HepG2 (cell line): ENCODE results near the gene FN1. TPM values are rescaled to one million over a fixed set of nuclear protein-coding genes. Genes with fewer than 3 reads are reported as not detected.

Source experiments
- CENPX ChIP-seq: sonication (generic); formaldehyde crosslinking; IDR thresholded peaks from 2 replicates; pipeline ENCODE4 v1.9.0; 2021; ENCODE audit warnings: mild to moderate bottlenecking, missing genetic modification reagents, moderate library complexity
- CREB3 ChIP-seq: sonication (generic); formaldehyde crosslinking; IDR thresholded peaks from 2 replicates; pipeline ENCODE4 v1.5.0; 2020; ENCODE audit warnings: missing genetic modification reagents
- FOXC1 ChIP-seq: sonication (generic); formaldehyde crosslinking; IDR thresholded peaks from 2 replicates; pipeline ENCODE4 v1.8.0; 2022; ENCODE audit warnings: mild to moderate bottlenecking, missing genetic modification reagents, borderline replicate concordance
- GATAD2A ChIP-seq: IDR thresholded peaks from 2 replicates; pipeline ENCODE4 v1.6.1; 2016
- GPBP1L1 ChIP-seq: sonication (generic); formaldehyde crosslinking; IDR thresholded peaks from 2 replicates; pipeline ENCODE4 v1.5.0; 2020; ENCODE audit warnings: mild to moderate bottlenecking, missing genetic modification reagents
- HMGA1 ChIP-seq: sonication (generic); formaldehyde crosslinking; conservative IDR thresholded peaks from 2 replicates; pipeline ENCODE4 v1.4.0; 2020; ENCODE audit warnings: missing genetic modification reagents
- HOXA9 ChIP-seq: sonication (generic); formaldehyde crosslinking; IDR thresholded peaks from 2 replicates; pipeline ENCODE4 v1.8.1; 2022; ENCODE audit warnings: missing genetic modification reagents, mild to moderate bottlenecking, moderate library complexity, borderline replicate concordance
- MAFK ChIP-seq, 2 experiments: IDR thresholded peaks in 1 of 2; conservative IDR thresholded peaks in 1 of 2; 2 replicates each; pipeline ENCODE4 v1.6.1; 2011; ENCODE audit warnings: improper control_type of control experiment in 2 of 2, low read length in 2 of 2
- PAF1 ChIP-seq: IDR thresholded peaks from 2 replicates; pipeline ENCODE4 v1.6.1; 2016; ENCODE audit warnings: missing genetic modification reagents, missing compliant biosample characterization
- POLR2A ChIP-seq, 2 experiments: IDR thresholded peaks; 2 replicates each; pipeline ENCODE4 v1.6.1; 2011; ENCODE audit warnings: low read depth in 2 of 2, low read length in 2 of 2, mild to moderate bottlenecking in 1 of 2, moderate library complexity in 1 of 2; ENCODE audit not compliant: insufficient read depth in 1 of 2
- POLR2G ChIP-seq: fragments of 200-400 bp; formaldehyde crosslinking; IDR thresholded peaks from 2 replicates; pipeline ENCODE4 v1.6.1; 2018; ENCODE audit warnings: mild to moderate bottlenecking, low read depth, low read length, moderate library complexity
- RFXAP ChIP-seq: sonication (generic); formaldehyde crosslinking; IDR thresholded peaks from 2 replicates; pipeline ENCODE4 v1.4.0; 2020; ENCODE audit warnings: missing genetic modification reagents, borderline replicate concordance
- SIX1 ChIP-seq: sonication (generic); formaldehyde crosslinking; IDR thresholded peaks from 2 replicates; pipeline ENCODE4 v1.4.0; 2020; ENCODE audit warnings: missing genetic modification reagents, borderline replicate concordance
- TMF1 ChIP-seq: sonication (generic); formaldehyde crosslinking; IDR thresholded peaks from 2 replicates; pipeline ENCODE4 v1.8.1; 2022; ENCODE audit warnings: low read depth, missing genetic modification reagents
- UBTF ChIP-seq: sonication (generic); formaldehyde crosslinking; IDR thresholded peaks from 2 replicates; pipeline ENCODE4 v1.4.0; 2020; ENCODE audit warnings: mild to moderate bottlenecking, missing genetic modification reagents
- ZNF18 ChIP-seq: sonication (generic); formaldehyde crosslinking; IDR thresholded peaks from 2 replicates; pipeline ENCODE4 v1.8.0; 2022; ENCODE audit warnings: mild to moderate bottlenecking, missing genetic modification reagents; ENCODE audit not compliant: insufficient replicate concordance
- ZNF264 ChIP-seq: sonication (generic); formaldehyde crosslinking; IDR thresholded peaks from 2 replicates; pipeline ENCODE4 v1.4.0; 2020; ENCODE audit warnings: missing genetic modification reagents
- ZNF333 ChIP-seq: sonication (generic); formaldehyde crosslinking; IDR thresholded peaks from 2 replicates; pipeline ENCODE4 v1.4.0; 2020; ENCODE audit warnings: mild to moderate bottlenecking, missing genetic modification reagents, borderline replicate concordance
- ZNF382 ChIP-seq: sonication (generic); formaldehyde crosslinking; IDR thresholded peaks from 2 replicates; pipeline ENCODE4 v1.5.0; 2020; ENCODE audit warnings: missing genetic modification reagents, mild to moderate bottlenecking, borderline replicate concordance
- ZNF724P ChIP-seq: sonication (generic); formaldehyde crosslinking; IDR thresholded peaks from 2 replicates; pipeline ENCODE4 v1.8.0; 2022; ENCODE audit warnings: missing genetic modification reagents, borderline replicate concordance
- ZNF777 ChIP-seq: sonication (generic); formaldehyde crosslinking; IDR thresholded peaks from 2 replicates; pipeline ENCODE4 v1.4.0; 2020; ENCODE audit warnings: missing genetic modification reagents
- ZNF781 ChIP-seq: sonication (generic); formaldehyde crosslinking; IDR thresholded peaks from 2 replicates; pipeline ENCODE4 v1.5.1; 2020; ENCODE audit warnings: borderline replicate concordance, mild to moderate bottlenecking, missing genetic modification reagents; ENCODE audit errors: not compliant biosample characterization
- ZSCAN5A ChIP-seq: sonication (generic); formaldehyde crosslinking; IDR thresholded peaks from 2 replicates; pipeline ENCODE4 v1.8.0; 2022; ENCODE audit warnings: mild to moderate bottlenecking, missing genetic modification reagents, borderline replicate concordance
- polyA plus RNA-seq, 8 experiments: library from polyadenylated mRNA; depleted of rRNA in 3 of 8; stranded (reverse) in 7 of 8; unstranded in 1 of 8; fragments of >200 nt; fragmentation: Illumina TruSeq in 4 of 8; extraction: Trizol in 4 of 8; gene quantifications; 2 replicates each; pipeline versions ENCODE4 v1.2.1 to v1.2.3, GENCODE V29; 2011 to 2016; ENCODE audit warnings: low read depth in 4 of 8, missing spikeins in 1 of 8, mixed read lengths in 1 of 8; ENCODE audit not compliant: insufficient read depth in 1 of 8
- total RNA-seq, 5 experiments: library from RNA; depleted of rRNA; stranded (reverse); fragments of >200 nt; fragmentation: Illumina TruSeq; extraction: Trizol; gene quantifications; 2 replicates each; pipeline ENCODE4 v1.2.3, GENCODE V29; 2016; ENCODE audit warnings: low read depth in 1 of 5

The FN1 gene
- total and polyA plus RNA-seq, 2 of the 13 experiments (the other 11 are each of a cell fraction or from before 2014, with no cell fraction given) = 1,847 to 6,471 TPM

- TF ChIP-seq UBTF (CRISPR knock-in tag) = no peak
- TF ChIP-seq HOXA9 (CRISPR knock-in tag) = 0 out of 2 replicates have a peak, but pooled peaks have one; percentile 14
- no peak for TF ChIP-seq MAFK (conservative IDR thresholded peaks at IDR 0.05 in 1 of 2, IDR thresholded peaks at IDR 0.05 in 1 of 2; ENCODE audit: low read length in 2 of 2)
- no peak for TF ChIP-seq ZNF382 (CRISPR knock-in tag)
- TF ChIP-seq TMF1 (CRISPR knock-in tag) = 0 out of 2 replicates have a peak, but pooled peaks have one; percentile 12
- no peak for TF ChIP-seq CENPX
- TF ChIP-seq PAF1 (CRISPR knock-in tag) = peak; percentile 76; the same call in 1 of the 2 replicates
- TF ChIP-seq FOXC1 = no peak
- TF ChIP-seq GPBP1L1 = no peak
- TF ChIP-seq POLR2G = 0 out of 2 replicates have a peak, but pooled peaks have one; percentile 24
- no peak for TF ChIP-seq ZNF777
- no peak for TF ChIP-seq ZNF724P
- TF ChIP-seq POLR2A (IDR thresholded peaks at IDR 0.05; ENCODE audit: insufficient read depth in 1 of 2, low read depth in 2 of 2, low read length in 2 of 2) = peak; percentile 24 to 34; a peak in 1 of 4 replicates
- no peak for TF ChIP-seq ZNF781 (CRISPR knock-in tag)
- no peak for TF ChIP-seq SIX1 (CRISPR knock-in tag)
- TF ChIP-seq RFXAP (CRISPR knock-in tag) = no peak
- TF ChIP-seq CREB3 (CRISPR knock-in tag) = 0 out of 2 replicates have a peak, but pooled peaks have one; percentile 54
- no peak for TF ChIP-seq GATAD2A (CRISPR knock-in tag)
- TF ChIP-seq ZNF18 (CRISPR knock-in tag) = no peak
- TF ChIP-seq ZSCAN5A (CRISPR knock-in tag) = no peak
- TF ChIP-seq ZNF264 (CRISPR knock-in tag) = peak; percentile 76; the same call in 1 of the 2 replicates
- no peak for TF ChIP-seq HMGA1 (CRISPR knock-in tag)
- TF ChIP-seq ZNF333 (CRISPR knock-in tag) = no peak
Measured at GRCh38 chr2:215392164-215392563, 43.7 kb downstream of the FN1 start (continued).
